OCI-LY1 (cell line): Measurements from ENCODE around the gene ULK3.

Source experiments
- H2AFZ ChIP-seq: fragments of 200-600 bp; sonication (generic), shearing (Covaris generic); 2 replicates; pipeline ENCODE4 v1.6.0; 2014; ENCODE audit warnings: antibody characterized with exemption, mild to moderate bottlenecking, low read length
- H3F3A ChIP-seq: fragments of 200-600 bp; sonication (generic), shearing (Covaris generic); 2 replicates; pipeline ENCODE4 v1.6.0; 2014; ENCODE audit warnings: mild to moderate bottlenecking, antibody characterized with exemption, low read length, moderate library complexity; ENCODE audit not compliant: insufficient read depth
- H3K27ac ChIP-seq: fragments of 200-600 bp; sonication (generic); 2 replicates; pipeline ENCODE4 v1.5.1; 2014; ENCODE audit warnings: low read length, mixed run types, mild to moderate bottlenecking, low read depth; ENCODE audit not compliant: poor library complexity, severe bottlenecking
- H3K27me3 ChIP-seq: fragments of 200-600 bp; sonication (generic); 2 replicates; pipeline ENCODE4 v1.6.0; 2014; ENCODE audit warnings: antibody characterized with exemption, mild to moderate bottlenecking, low read length, moderate library complexity; ENCODE audit not compliant: insufficient read depth
- H3K36me3 ChIP-seq: fragments of 200-600 bp; sonication (generic); 2 replicates; pipeline ENCODE4 v1.6.1; 2014; ENCODE audit warnings: mild to moderate bottlenecking, antibody characterized with exemption, low read length, moderate library complexity, mixed read lengths; ENCODE audit not compliant: insufficient read depth
- H3K4me1 ChIP-seq: fragments of 200-600 bp; sonication (generic); 2 replicates; pipeline ENCODE4 v1.5.1; 2014; ENCODE audit warnings: mild to moderate bottlenecking, low read length, moderate library complexity; ENCODE audit not compliant: insufficient read depth, severe bottlenecking
- H3K4me2 ChIP-seq: fragments of 200-600 bp; sonication (generic), shearing (Covaris generic); 2 replicates; pipeline ENCODE4 v1.6.1; 2014; ENCODE audit warnings: low read length
- H3K4me3 ChIP-seq: fragments of 200-600 bp; sonication (generic); 2 replicates; pipeline ENCODE4 v1.5.1; 2014; ENCODE audit warnings: low read length, low read depth, mild to moderate bottlenecking, mixed read lengths; ENCODE audit not compliant: poor library complexity, severe bottlenecking
- H3K79me2 ChIP-seq: fragments of 200-600 bp; shearing (Covaris generic); 2 replicates; pipeline ENCODE4 v1.6.1; 2016; ENCODE audit warnings: mixed run types, low read length, mixed read lengths; ENCODE audit not compliant: insufficient read depth
- H3K9ac ChIP-seq: fragments of 200-600 bp; sonication (generic), shearing (Covaris generic); 2 replicates; pipeline ENCODE4 v1.6.1; 2014; ENCODE audit warnings: mild to moderate bottlenecking, low read length, mixed read lengths
- H3K9me2 ChIP-seq: fragments of 200-600 bp; sonication (generic), shearing (Covaris generic); 2 replicates; pipeline ENCODE4 v1.6.1; 2014; ENCODE audit warnings: low read depth, mild to moderate bottlenecking, low read length, mixed read lengths
- H3K9me3 ChIP-seq: fragments of 200-600 bp; shearing (Covaris generic); 2 replicates; pipeline ENCODE4 v1.6.1; 2014; ENCODE audit warnings: low read length, mixed read lengths
- H4K20me1 ChIP-seq: fragments of 200-600 bp; sonication (generic), shearing (Covaris generic); 2 replicates; pipeline ENCODE4 v1.6.0; 2016; ENCODE audit warnings: mild to moderate bottlenecking, low read length; ENCODE audit not compliant: insufficient read depth
- CTCF ChIP-seq: fragments of 200-600 bp; sonication (generic), shearing (Covaris generic); IDR thresholded peaks from 2 replicates; pipeline ENCODE4 v1.5.1; 2017; ENCODE audit warnings: mild to moderate bottlenecking, antibody characterized with exemption, low read length, moderate library complexity, mixed read lengths
- EZH2 ChIP-seq: fragments of 200-600 bp; sonication (generic), shearing (Covaris generic); IDR thresholded peaks from 2 replicates; pipeline ENCODE4 v1.8.0; 2017; ENCODE audit warnings: borderline replicate concordance, mixed run types, mild to moderate bottlenecking, antibody characterized with exemption, low read length, moderate library complexity, mixed read lengths

Gene ULK3

GRCh38 chr15:74856537-74856936, 13.6 kb upstream of the ULK3 start:
- Histone ChIP-seq H4K20me1 (no peaks in the 10 kb centered on the region), H3F3A (no peaks in the 10 kb centered on the region), H3K27ac (peak overlapping the region; percentile 81), H3K79me2 (no peaks in the 10 kb centered on the region), H2AFZ (no peak overlapping the region), H3K4me3 (no peak overlapping the region), H3K27me3 (no peaks in the 10 kb centered on the region), H3K4me1 (peaks cover 36% of the 10 kb centered on the region), H3K4me2 (no peak overlapping the region), H3K9me3 (no peaks in the 10 kb centered on the region), H3K36me3 (peaks cover 25% of the 10 kb centered on the region), H3K9ac (no peak overlapping the region), H3K9me2 (no peaks in the 10 kb centered on the region)
- TF ChIP-seq CTCF: no peak
- TF ChIP-seq EZH2: no peak

GRCh38 chr15:74855857-74856256, 12.9 kb upstream of the ULK3 start:
- H3F3A ChIP-seq: no peaks in the 10 kb centered on the region
- TF ChIP-seq CTCF (no peak), EZH2 (no peak)
- no peaks in the 10 kb centered on the region for H4K20me1 ChIP-seq
- no peaks in the 10 kb centered on the region for H3K9me3 ChIP-seq
- H3K79me2 ChIP-seq: no peaks in the 10 kb centered on the region
- H3K4me2 ChIP-seq: no peak overlapping the region
- H3K4me3 ChIP-seq: no peak overlapping the region
- no peaks in the 10 kb centered on the region for H3K9me2 ChIP-seq
- peaks cover 32% of the 10 kb centered on the region for H3K36me3 ChIP-seq
- no peaks in the 10 kb centered on the region for H3K27me3 ChIP-seq
- no peak overlapping the region for H3K9ac ChIP-seq
- peaks cover 36% of the 10 kb centered on the region for H3K4me1 ChIP-seq
- H2AFZ ChIP-seq: no peak overlapping the region
- H3K27ac ChIP-seq: peak overlapping the region; percentile 15

- no peaks in the 10 kb centered on the region for H3K9me3 ChIP-seq
- H3K4me1 ChIP-seq: peaks cover 30% of the 10 kb centered on the region
- H3K27ac ChIP-seq: no peak overlapping the region
- no peaks in the 10 kb centered on the region for H3K79me2 ChIP-seq
- H3F3A ChIP-seq: no peaks in the 10 kb centered on the region
- no peak overlapping the region for H3K9ac ChIP-seq
- no peaks in the 10 kb centered on the region for H4K20me1 ChIP-seq
- peaks cover 45% of the 10 kb centered on the region for H3K36me3 ChIP-seq
- H3K27me3 ChIP-seq: no peaks in the 10 kb centered on the region
- no peak overlapping the region for H3K4me3 ChIP-seq
- no peak for TF ChIP-seq CTCF
- no peak overlapping the region for H2AFZ ChIP-seq
- H3K9me2 ChIP-seq: no peaks in the 10 kb centered on the region
- no peak overlapping the region for H3K4me2 ChIP-seq
Observed at GRCh38 chr15:74854453-74855022, 11.6 kb upstream of the ULK3 start.
